Activated CD4-positive, alpha-beta T cell treated with anti-CD3 and anti-CD28 coated beads, Interleukin-2, Interleukin-6, amounts not matched to agents 100 ng/mL and 50 ng/mL, durations not matched to agents 16 hours and 8 hours (primary cell): ENCODE results near the gene ACOT11.

ENCODE experiments used
- DNase-seq: peaks from one replicate; pipeline ENCODE4 v3.0.0-alpha.2; 2020

ACOT11 gene

DNA sequence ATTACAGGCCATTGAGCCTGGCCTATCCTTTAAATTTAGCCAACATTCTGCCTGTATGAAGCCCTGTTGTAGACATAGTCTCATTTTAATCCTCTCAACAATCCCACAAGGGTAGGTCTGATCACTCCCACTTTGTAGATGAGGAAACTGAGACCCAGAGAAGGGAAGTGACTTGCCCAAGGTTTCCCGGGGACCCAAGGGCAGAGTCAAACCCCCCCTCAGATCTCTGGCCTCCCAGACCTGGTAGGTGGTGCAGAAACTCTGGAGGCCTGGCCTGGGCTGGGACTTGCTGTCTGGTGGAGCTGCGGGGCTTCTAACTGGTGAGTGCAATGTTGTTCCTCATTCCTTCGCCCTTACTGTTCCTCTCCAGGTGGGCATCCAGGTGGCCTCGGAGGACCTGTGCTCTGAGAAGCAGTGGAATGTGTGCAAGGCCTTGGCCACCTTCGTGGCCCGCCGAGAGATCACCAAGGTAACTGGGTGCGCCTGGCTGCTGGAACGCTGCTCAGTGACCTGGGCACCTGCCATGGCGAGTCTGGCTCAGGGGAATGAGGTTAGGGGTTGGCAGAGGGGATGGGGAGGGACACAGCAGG, 45.6 kb downstream of the ACOT11 start:
- no peak for DNase-seq

- no peak for DNase-seq
Measured at GRCh38 chr1:54594463-54594862, 46.4 kb downstream of the ACOT11 start.

DNA sequence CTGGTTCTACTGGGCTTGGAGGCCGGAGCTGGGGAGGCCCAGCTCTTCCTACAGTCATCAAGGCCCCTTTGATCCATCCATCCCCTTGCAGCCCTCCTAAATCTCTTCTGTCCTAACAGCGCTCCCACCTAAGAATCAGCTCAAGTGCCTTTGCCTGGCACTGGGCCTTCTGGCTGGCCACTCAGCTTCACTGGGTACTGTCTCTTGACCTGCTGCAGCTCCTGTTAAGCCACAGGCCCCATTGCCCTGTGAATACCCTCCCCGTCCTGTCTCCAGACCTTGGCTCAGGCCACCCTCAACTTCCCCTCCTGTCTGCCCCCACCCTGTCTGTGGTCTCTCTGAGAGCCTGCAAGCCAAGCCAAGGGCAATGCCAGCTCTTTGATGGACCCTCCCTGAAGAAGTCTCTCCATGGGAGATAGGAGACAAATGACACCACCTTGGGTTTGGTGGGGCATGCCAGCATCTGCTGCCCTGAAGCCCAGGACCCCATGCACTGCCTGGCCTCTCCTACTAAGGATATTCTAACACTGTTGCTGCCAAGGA, 48.0 kb downstream of the ACOT11 start:
- DNase-seq = no peak

- DNase-seq = no peak
Measured at GRCh38 chr1:54596756-54597155, 48.7 kb downstream of the ACOT11 start.

- DNase-seq = no peak
Measured at GRCh38 chr1:54597455-54598030, 49.5 kb downstream of the ACOT11 start.

DNA sequence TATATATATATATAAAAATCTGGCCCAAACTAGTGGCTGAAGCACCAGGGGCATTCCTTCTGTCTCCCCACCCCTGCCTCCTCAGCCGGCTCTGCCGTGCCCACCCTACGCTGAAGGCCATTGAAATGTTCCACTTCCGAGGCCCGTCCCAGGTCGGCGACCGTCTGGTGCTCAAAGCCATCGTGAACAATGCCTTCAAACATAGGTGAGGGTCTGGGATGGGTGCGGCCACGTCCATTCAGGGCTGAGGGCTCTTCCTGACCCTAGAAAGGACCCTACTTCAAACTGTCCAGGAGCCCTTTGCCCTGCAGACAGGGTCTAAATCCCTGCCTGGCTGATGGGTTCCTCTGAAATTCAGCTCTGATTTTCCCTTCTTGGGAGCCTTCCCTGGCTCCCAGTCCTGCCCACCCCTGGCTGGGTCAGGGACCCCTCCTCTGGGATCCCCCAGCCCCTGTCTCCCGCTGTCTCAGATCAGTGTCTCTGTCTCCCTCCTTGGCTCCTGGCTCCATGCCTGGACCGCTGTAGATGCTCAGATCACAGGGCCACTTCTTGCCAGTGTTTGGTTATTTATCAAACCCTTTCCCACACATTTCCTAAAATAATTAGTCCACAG, 51.3 kb downstream of the ACOT11 start:
- DNase-seq = no peak

GRCh38 chr1:54600947-54601721, 53.1 kb downstream of the ACOT11 start:
- DNase-seq = no peak

- no peak for DNase-seq
Measured at GRCh38 chr1:54601730-54602129, 53.7 kb downstream of the ACOT11 start.

DNA sequence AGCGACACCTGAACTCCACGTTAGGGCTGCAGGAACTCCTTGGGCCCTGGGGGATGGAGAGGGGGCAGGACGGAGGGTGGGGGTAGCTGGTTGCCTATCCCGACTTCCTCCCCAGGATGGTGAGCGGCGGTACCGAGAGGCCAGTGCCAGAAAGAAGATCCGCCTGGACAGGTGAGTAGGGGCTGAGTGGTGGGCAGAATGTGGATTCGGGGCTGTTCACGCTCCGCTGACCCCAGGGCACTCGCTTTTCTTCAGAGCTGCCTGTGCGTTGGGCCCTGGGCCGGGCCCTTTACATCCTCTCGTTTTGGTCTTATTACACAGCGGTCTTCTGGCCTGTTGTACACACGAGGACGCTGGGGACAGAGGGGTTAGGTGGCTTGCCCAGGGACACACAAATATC, 54.5 kb downstream of the ACOT11 start:
- no peak for DNase-seq

DNA sequence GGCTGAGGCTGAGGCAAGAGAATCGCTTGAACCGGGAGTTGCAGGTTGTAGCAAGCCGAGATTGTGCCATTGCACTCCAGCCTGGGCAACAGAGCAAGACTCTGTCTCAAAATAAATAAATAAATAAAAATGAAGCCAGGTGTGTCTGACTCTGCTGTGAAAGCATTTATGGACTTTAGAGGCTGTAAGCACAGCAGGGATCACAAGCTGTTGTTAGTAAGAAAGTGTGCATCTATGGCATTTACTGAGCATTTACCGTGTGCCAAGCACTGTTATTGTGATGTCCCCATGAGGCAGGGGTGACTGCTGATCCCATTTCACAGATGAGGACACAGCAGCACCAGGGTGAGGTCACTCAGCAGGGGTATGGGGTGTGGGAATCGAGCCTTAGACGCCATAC, 55.2 kb downstream of the ACOT11 start:
- no peak for DNase-seq

DNA sequence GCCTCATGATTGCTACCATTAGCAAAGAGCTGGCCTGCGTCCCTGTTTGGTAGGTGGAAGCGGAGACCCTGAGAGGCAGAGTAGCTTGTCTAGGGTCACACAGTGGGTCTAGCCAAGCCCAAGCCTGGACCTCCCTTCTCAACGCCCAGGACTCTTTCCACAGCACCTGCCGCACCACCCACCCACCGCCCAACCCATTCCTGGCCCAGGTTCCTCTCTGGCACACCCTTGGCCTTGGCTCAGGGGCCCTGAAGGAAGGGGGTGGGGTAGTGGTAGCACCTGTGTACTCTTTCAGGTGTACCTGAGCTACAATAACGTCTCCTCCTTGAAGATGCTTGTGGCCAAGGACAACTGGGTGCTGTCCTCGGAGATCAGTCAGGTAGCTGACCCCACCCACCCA, 56.0 kb downstream of the ACOT11 start:
- no peak for DNase-seq

DNA sequence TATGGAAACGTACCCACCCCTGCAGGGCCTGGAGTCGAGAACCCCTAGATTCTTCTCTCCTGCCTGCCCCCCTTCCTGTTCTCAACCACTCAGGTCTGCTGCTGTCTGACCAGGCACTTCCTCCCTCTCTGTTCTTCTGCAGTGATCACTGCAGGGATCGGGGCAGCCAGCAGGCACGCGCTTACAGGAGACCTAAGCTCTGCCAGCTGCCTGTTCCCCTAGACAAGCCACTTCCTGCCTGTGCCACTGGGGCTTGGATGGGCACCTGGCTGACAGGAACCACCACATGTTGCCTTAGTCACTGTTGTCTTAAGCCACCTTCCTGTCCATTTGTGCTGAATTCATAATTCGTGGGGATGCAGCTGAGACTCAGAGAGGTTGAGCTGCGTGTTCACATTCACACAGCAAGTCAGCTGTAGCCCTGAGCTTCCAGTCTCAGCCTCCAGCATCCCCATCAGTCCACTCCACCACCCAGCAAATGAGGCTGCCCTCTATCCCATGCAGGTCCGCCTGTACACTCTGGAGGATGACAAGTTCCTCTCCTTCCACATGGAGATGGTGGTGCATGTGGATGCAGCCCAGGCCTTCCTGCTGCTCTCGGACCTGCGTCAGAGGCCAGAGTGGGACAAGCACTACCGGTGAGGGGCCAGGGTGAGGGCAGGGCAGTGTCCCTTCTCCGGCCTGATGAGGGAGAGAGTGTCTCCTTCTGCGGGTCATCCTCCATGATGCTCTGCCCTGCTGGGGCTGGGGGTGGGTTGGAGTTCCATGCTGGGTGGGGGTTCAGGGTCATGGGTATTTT, 56.7 kb downstream of the ACOT11 start:
- peak; percentile 40 for DNase-seq

- DNase-seq = no peak
Measured at GRCh38 chr1:54606096-54606989, 58.3 kb downstream of the ACOT11 start.

GRCh38 chr1:54606990-54607325, 58.9 kb downstream of the ACOT11 start:
- no peak for DNase-seq

GRCh38 chr1:54607821-54608565, 60.0 kb downstream of the ACOT11 start:
- DNase-seq = no peak

- DNase-seq = no peak
Measured at GRCh38 chr1:54608566-54609230, 60.7 kb downstream of the ACOT11 start.

GRCh38 chr1:54609301-54609921, 61.4 kb downstream of the ACOT11 start:
- DNase-seq = no peak

DNA sequence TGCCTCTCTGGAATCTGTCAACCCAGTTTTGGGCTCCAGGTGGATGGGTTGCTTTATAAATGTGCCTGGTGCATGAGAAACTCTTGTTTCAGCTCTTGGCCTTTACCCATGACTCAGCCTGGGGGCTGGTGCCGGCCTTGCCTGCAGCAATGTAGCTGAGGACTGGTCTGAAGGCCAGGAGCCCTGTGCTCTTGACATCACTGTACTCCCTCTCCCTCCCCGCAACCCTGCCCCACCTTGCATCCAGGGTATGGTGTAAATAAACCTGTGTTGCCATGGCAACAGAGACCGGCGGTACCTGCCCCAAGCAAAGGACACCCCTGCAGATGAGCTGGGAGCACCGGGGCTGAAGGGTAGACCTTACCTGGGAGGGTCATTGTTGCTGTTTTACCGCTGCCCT, 62.0 kb downstream of the ACOT11 start:
- no peak for DNase-seq

- no peak for DNase-seq
Measured at GRCh38 chr1:54610601-54611580, 62.9 kb downstream of the ACOT11 start.
